ENCODE data around the gene CCDC34. TPM values are rescaled to one million over a fixed set of nuclear protein-coding genes. Genes with fewer than 3 reads are reported as not detected.

CCDC34 gene
- polyA plus RNA-seq, 1 experiment: 1.8 TPM

- Histone ChIP-seq H3K27me3 (ENCODE audit: control insufficient read depth, insufficient read depth, low read length) (no peaks in the 10 kb centered on the region), H3K36me3 (ENCODE audit: control insufficient read depth, insufficient read depth, low read length) (peaks cover 2% of the 10 kb centered on the region; the same call in 1 of the 2 replicates), H3K4me3 (ENCODE audit: low read depth, low read length) (no peak overlapping the region)
- CTCF ChIA-PET: no interaction called here
- POLR2A ChIA-PET: no interaction called here
- DNase-seq (ENCODE audit: low read depth): no peak
- TF ChIP-seq CTCF (IDR thresholded peaks at IDR 0.05; ENCODE audit: insufficient read depth, low read depth, low read length): no peak
Observed at GRCh38 chr11:27367881-27368280, 4.9 kb upstream of the CCDC34 start.

- Histone ChIP-seq H3K27me3 (ENCODE audit: control insufficient read depth, insufficient read depth, low read length) (no peaks in the 10 kb centered on the region), H3K36me3 (ENCODE audit: control insufficient read depth, insufficient read depth, low read length) (no peaks in the 10 kb centered on the region), H3K4me3 (ENCODE audit: low read depth, low read length) (peak overlapping the region; percentile 62)
- no peak for DNase-seq (ENCODE audit: low read depth)
- TF ChIP-seq CTCF (IDR thresholded peaks at IDR 0.05; ENCODE audit: insufficient read depth, low read depth, low read length): no peak
- POLR2A ChIA-PET: interaction anchor here (1.1 kb wide), 1 partner anchor 109 kb away, joined by 7 read pairs; the partner anchor contains the start of gene LGR4
- CTCF ChIA-PET: interaction anchor here (0.6 to 1.4 kb wide), 5 partner anchors 28 to 205 kb away, joined by 3 to 8 read pairs (median 4); no protein-coding TSS in a partner anchor
Observed at GRCh38 chr11:27363576-27364117, 632 bp upstream of the CCDC34 start.

- Histone ChIP-seq H3K36me3 (ENCODE audit: control insufficient read depth, insufficient read depth, low read length) (no peaks in the 10 kb centered on the region), H3K27me3 (ENCODE audit: control insufficient read depth, insufficient read depth, low read length) (no peaks in the 10 kb centered on the region), H3K4me3 (ENCODE audit: low read depth, low read length) (peak overlapping the region; percentile 62; the same call in 1 of the 2 replicates)
- ChIA-PET CTCF (no interaction called here), POLR2A (no interaction called here)
- TF ChIP-seq CTCF (IDR thresholded peaks at IDR 0.05; ENCODE audit: insufficient read depth, low read depth, low read length): no peak
- no peak for DNase-seq (ENCODE audit: low read depth)
Observed at GRCh38 chr11:27361649-27362431, 1.2 kb downstream of the CCDC34 start.

- Histone ChIP-seq H3K4me3 (ENCODE audit: low read depth, low read length) (no peak overlapping the region), H3K36me3 (ENCODE audit: control insufficient read depth, insufficient read depth, low read length) (no peaks in the 10 kb centered on the region), H3K27me3 (ENCODE audit: control insufficient read depth, insufficient read depth, low read length) (no peaks in the 10 kb centered on the region)
- DNase-seq (ENCODE audit: low read depth): no peak
- POLR2A ChIA-PET: interaction anchor here (0.6 kb wide), 1 partner anchor 142 kb away, joined by 4 read pairs; no protein-coding TSS in a partner anchor
- TF ChIP-seq CTCF (IDR thresholded peaks at IDR 0.05; ENCODE audit: insufficient read depth, low read depth, low read length): no peak
- CTCF ChIA-PET: no interaction called here
Observed at GRCh38 chr11:27358296-27358695, 4.7 kb downstream of the CCDC34 start.

GRCh38 chr11:27357250-27357649 is 5.8 kb downstream of the CCDC34 start:
- POLR2A ChIA-PET: interaction anchor here (0.6 to 0.7 kb wide), 2 partner anchors 14 to 1159 kb away, joined by 3 to 7 read pairs; no protein-coding TSS in a partner anchor
- DNase-seq (ENCODE audit: low read depth): no peak
- CTCF ChIA-PET: interaction anchor here (0.6 kb wide), 1 partner anchor 111 kb away, joined by 4 read pairs; no protein-coding TSS in a partner anchor

More at GRCh38 chr11:27357250-27357649, 5.8 kb downstream of the CCDC34 start:
- H3K27me3 ChIP-seq (ENCODE audit: control insufficient read depth, insufficient read depth, low read length): no peaks in the 10 kb centered on the region
- H3K4me3 ChIP-seq (ENCODE audit: low read depth, low read length): no peak overlapping the region
- H3K36me3 ChIP-seq (ENCODE audit: control insufficient read depth, insufficient read depth, low read length): no peaks in the 10 kb centered on the region
- no peak for TF ChIP-seq CTCF (IDR thresholded peaks at IDR 0.05; ENCODE audit: insufficient read depth, low read depth, low read length)
